ENCODE data around the gene LRRIQ4.

The LRRIQ4 gene

GRCh38 chr3:169764882-169765612 is 47.6 kb upstream of the LRRIQ4 start, which contains the start of gene TERC (continued):
- TF ChIP-seq ZBTB11 (tag by site-specific recombination; conservative IDR thresholded peaks at IDR 0.05; ENCODE audit: low read depth) (peak; percentile 92), ZNF645 (tag by site-specific recombination; IDR thresholded peaks at IDR 0.05) (no peak), ZNF280D (tag by site-specific recombination; IDR thresholded peaks at IDR 0.05) (no peak), OVOL3 (tag by site-specific recombination; IDR thresholded peaks at IDR 0.05) (no peak), KLF1 (tag by site-specific recombination; IDR thresholded peaks at IDR 0.05) (peak; percentile 69), ZBTB26 (tag by site-specific recombination; optimal IDR thresholded peaks at IDR 0.05) (peak; percentile 57), ZFP41 (tag by site-specific recombination; IDR thresholded peaks at IDR 0.05; ENCODE audit: borderline replicate concordance) (no peak), ZNF660 (tag by site-specific recombination; IDR thresholded peaks at IDR 0.05) (0 out of 2 replicates have a peak, but pooled peaks have one; percentile 50), WT1 (tag by site-specific recombination; IDR thresholded peaks at IDR 0.05) (0 out of 2 replicates have a peak, but pooled peaks have one; percentile 30), KLF7 (tag by site-specific recombination; IDR thresholded peaks at IDR 0.05; ENCODE audit: borderline replicate concordance) (peak; percentile 74; the same call in 1 of the 2 replicates), ZNF518A (tag by site-specific recombination; conservative IDR thresholded peaks at IDR 0.05; ENCODE audit: low read depth) (peak; percentile 98), ZNF155 (tag by site-specific recombination; IDR thresholded peaks at IDR 0.05) (no peak), ZNF211 (tag by site-specific recombination; IDR thresholded peaks at IDR 0.05; ENCODE audit: low read depth) (no peak), ZNF169 (tag by site-specific recombination; IDR thresholded peaks at IDR 0.05) (no peak), ZXDB (tag by site-specific recombination; IDR thresholded peaks at IDR 0.05) (peak; percentile 84), ZNF639 (tag by site-specific recombination; IDR thresholded peaks at IDR 0.05) (no peak), ZNF239 (tag by site-specific recombination; IDR thresholded peaks at IDR 0.05) (no peak), SP3 (tag by site-specific recombination; IDR thresholded peaks at IDR 0.05) (peak; percentile 53), ZNF362 (tag by site-specific recombination; IDR thresholded peaks at IDR 0.05) (no peak), IKZF3 (tag by site-specific recombination; IDR thresholded peaks at IDR 0.05) (no peak)

Data from HEK293 (cell line).